Effector memory CD4-positive, alpha-beta T cell (primary cell): ENCODE measurements around the gene DEFB108B.
A peak's percentile ranks its signal among the peaks of the same experiment; 100 is the strongest.
"Not testable (repeated sequence)": the region's sequence is repeated elsewhere in the genome, so short reads cannot be mapped to it uniquely, and the experiment has no call there.

Experiments used
- DNase-seq, 3 donors: peaks; one replicate each; pipeline ENCODE4 v3.0.0-alpha.2; 2020
- H3K27ac ChIP-seq: 2 replicates; pipeline ENCODE4 v1.7.0; 2013; ENCODE audit warnings: mild to moderate bottlenecking, low read length, moderate library complexity; ENCODE audit not compliant: insufficient read depth, poor library complexity, severe bottlenecking
- H3K27me3 ChIP-seq: replicated peaks from 2 replicates; pipeline ENCODE4 v1.7.0; 2013; ENCODE audit warnings: mild to moderate bottlenecking, low read length; ENCODE audit not compliant: insufficient read depth, control insufficient read depth, poor library complexity, severe bottlenecking
- H3K36me3 ChIP-seq: 2 replicates; pipeline ENCODE4 v1.7.0; 2013; ENCODE audit warnings: mild to moderate bottlenecking, low read length, moderate library complexity; ENCODE audit not compliant: control insufficient read depth, insufficient read depth
- H3K4me1 ChIP-seq: 2 replicates; pipeline ENCODE4 v1.7.0; 2013; ENCODE audit warnings: low read length, mild to moderate bottlenecking; ENCODE audit not compliant: control insufficient read depth, insufficient read depth, poor library complexity, severe bottlenecking
- H3K4me3 ChIP-seq: 2 replicates; pipeline ENCODE4 v1.7.0; 2013; ENCODE audit warnings: low read length, low read depth, mild to moderate bottlenecking; ENCODE audit not compliant: insufficient read depth, poor library complexity, severe bottlenecking
- H3K9me3 ChIP-seq: 2 replicates; pipeline ENCODE4 v1.7.0; 2013; ENCODE audit warnings: mild to moderate bottlenecking, low read length, moderate library complexity; ENCODE audit not compliant: control insufficient read depth

DEFB108B gene

DNA sequence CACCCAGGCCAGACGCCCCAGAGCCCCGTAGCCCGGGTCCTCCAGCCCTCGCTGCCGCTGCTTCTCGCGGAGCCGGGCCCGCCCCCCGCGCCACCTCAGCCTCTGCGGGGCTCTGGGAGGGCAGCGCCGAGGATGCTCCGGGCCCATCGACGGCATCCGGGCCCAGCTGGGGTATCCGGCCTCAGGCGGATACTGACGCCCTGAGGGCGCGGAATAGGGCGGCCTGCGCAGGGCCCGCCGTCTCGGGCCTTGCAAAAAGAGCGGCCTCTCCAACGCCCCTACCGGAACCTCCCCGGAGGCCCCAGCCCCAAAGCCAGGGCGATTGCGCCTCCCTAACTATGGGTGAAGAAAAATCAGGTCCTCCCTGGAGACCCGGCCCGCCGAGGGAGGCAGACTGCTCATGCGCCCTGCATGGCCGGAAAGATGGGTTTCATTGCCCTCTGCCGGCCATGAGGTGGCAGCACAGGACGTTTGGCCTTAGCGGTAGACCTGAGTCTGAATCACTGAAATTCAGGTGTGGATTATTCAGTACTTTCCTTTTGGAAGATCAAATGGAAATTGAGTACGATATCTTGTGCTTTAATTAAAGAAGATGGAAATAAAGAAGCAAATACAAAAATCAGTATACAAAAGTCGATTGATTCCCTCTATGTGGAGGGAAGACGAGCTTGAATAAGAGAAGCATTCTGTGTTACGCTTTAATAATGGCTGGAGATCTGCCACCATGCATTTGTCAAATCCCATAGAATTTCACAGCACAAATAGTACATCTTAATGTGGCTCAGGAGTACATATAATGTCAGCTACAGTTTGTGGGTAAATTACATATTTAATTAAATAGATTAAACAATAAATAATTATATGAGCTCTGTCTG lies 19.3 kb upstream of the DEFB108B start:
- Histone ChIP-seq H3K4me3 (peak overlapping the region; percentile 58), H3K27ac (peak overlapping the region; percentile 61)
- not testable (repeated sequence) for H3K36me3 ChIP-seq, H3K4me1 ChIP-seq, H3K27me3 ChIP-seq, H3K9me3 ChIP-seq
- peak; percentile 66 to 74 (median 74) for DNase-seq

- H3K4me3 ChIP-seq, DNase-seq, H3K27ac ChIP-seq, H3K36me3 ChIP-seq, H3K9me3 ChIP-seq, H3K27me3 ChIP-seq, H3K4me1 ChIP-seq: not testable (repeated sequence)
Observed at GRCh38 chr11:71821539-71821938, 11.5 kb upstream of the DEFB108B start.

GRCh38 chr11:71829247-71829646 lies 3.8 kb upstream of the DEFB108B start:
- not testable (repeated sequence) for H3K4me1 ChIP-seq, H3K36me3 ChIP-seq, H3K4me3 ChIP-seq, H3K9me3 ChIP-seq, H3K27ac ChIP-seq, DNase-seq, H3K27me3 ChIP-seq

- not testable (repeated sequence) for H3K4me3 ChIP-seq, H3K36me3 ChIP-seq, H3K4me1 ChIP-seq, H3K9me3 ChIP-seq, H3K27ac ChIP-seq, H3K27me3 ChIP-seq, DNase-seq
Observed at GRCh38 chr11:71829686-71830085, 3.3 kb upstream of the DEFB108B start.

GRCh38 chr11:71842720-71843119 lies 9.7 kb downstream of the DEFB108B start:
- H3K36me3 ChIP-seq, H3K4me3 ChIP-seq, H3K27me3 ChIP-seq, H3K27ac ChIP-seq, H3K4me1 ChIP-seq, H3K9me3 ChIP-seq, DNase-seq: not testable (repeated sequence)

DNA sequence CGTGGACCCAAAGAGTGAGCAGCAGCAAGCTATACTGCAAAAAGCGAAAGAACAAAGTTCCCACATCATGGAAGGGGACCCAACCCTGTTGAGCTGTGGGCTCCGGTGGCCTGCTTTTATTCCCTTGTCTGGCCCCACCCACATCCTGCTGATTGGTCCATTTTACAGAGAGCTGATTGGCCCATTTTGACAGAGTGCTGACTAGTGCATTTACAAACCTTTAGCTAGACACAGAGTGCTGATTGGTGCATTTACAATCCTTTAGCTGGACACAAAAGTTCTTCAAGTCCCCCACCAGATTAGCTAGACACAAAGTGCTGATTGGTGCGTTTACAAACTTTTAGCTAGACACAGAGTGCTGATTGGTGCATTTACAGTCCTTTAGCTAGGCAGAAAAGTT lies 10.4 kb downstream of the DEFB108B start:
- H3K9me3 ChIP-seq, DNase-seq, H3K27ac ChIP-seq, H3K36me3 ChIP-seq, H3K4me3 ChIP-seq, H3K27me3 ChIP-seq, H3K4me1 ChIP-seq: not testable (repeated sequence)

- DNase-seq = no peak
- Histone ChIP-seq H3K27me3 (no peaks in the 10 kb centered on the region), H3K9me3 (no peaks in the 10 kb centered on the region), H3K27ac (no peak overlapping the region), H3K4me3 (no peak overlapping the region), H3K4me1 (no peaks in the 10 kb centered on the region), H3K36me3 (no peaks in the 10 kb centered on the region)
Observed at GRCh38 chr11:71843858-71844257, 10.9 kb downstream of the DEFB108B start.

GRCh38 chr11:71853895-71854294 lies 20.9 kb downstream of the DEFB108B start:
- H3K4me1 ChIP-seq, DNase-seq, H3K4me3 ChIP-seq, H3K27me3 ChIP-seq, H3K27ac ChIP-seq, H3K9me3 ChIP-seq, H3K36me3 ChIP-seq: not testable (repeated sequence)

GRCh38 chr11:71855880-71856279 lies 22.9 kb downstream of the DEFB108B start:
- not testable (repeated sequence) for H3K4me3 ChIP-seq, H3K9me3 ChIP-seq, DNase-seq, H3K36me3 ChIP-seq, H3K27me3 ChIP-seq, H3K27ac ChIP-seq, H3K4me1 ChIP-seq

GRCh38 chr11:71860835-71861234 lies 27.8 kb downstream of the DEFB108B start:
- not testable (repeated sequence) for H3K27me3 ChIP-seq, H3K4me1 ChIP-seq, H3K4me3 ChIP-seq, H3K9me3 ChIP-seq, DNase-seq, H3K27ac ChIP-seq, H3K36me3 ChIP-seq
